Hematopoietic multipotent progenitor cell treated with erythropoietin and hydrocortisone succinate and interleukin-3 and kit ligand, for 4 days (in vitro differentiated cells): ENCODE measurements around the gene ADH4.
"Not testable (repeated sequence)": the region's sequence is repeated elsewhere in the genome, so short reads cannot be mapped to it uniquely, and the experiment has no call there.

Experiments
- DNase-seq: peaks from one replicate; pipeline ENCODE4 v3.0.0-alpha.2; 2015

ADH4 gene

DNA sequence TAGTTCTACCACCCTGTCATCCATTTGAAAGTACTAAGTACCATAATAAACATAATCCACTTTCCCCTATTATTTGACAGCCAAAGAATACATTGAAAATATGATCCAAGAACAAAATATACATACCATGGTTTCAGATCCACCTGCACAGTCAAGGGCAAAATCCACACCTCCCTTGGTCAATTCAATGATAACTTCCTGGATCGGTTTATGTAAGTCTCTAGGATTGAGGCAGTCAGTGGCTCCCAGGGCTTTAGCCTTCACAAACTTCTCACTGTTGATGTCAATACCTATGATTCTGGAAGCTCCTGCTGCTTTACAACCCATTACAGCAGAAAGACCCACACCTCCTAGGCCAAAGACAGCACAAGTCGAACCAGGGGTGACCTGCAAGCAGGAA lies 12.7 kb downstream of the ADH4 start:
- DNase-seq: no peak

DNA sequence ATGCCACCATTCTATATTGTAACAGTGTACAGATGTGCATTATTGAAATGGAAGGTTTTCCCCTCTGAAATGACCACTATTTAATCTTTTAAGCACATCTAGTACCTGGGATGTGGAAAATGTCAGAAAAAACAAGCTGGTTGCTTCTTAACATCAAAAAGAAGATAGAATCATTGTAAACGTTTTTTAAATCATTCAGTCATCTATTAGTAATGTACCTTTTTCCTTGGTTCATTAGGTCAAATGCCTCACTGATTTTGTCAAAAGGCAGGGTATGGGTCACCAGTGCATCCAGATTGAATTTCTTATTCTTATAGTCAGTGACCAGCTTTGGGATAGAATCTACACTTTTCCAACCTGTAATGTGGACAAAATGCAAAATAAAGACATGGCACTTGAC lies 17.7 kb downstream of the ADH4 start:
- no peak for DNase-seq

GRCh38 chr4:99121008-99121407 lies 23.1 kb downstream of the ADH4 start:
- DNase-seq: no peak

GRCh38 chr4:99120501-99120900 lies 23.6 kb downstream of the ADH4 start:
- DNase-seq: no peak

DNA sequence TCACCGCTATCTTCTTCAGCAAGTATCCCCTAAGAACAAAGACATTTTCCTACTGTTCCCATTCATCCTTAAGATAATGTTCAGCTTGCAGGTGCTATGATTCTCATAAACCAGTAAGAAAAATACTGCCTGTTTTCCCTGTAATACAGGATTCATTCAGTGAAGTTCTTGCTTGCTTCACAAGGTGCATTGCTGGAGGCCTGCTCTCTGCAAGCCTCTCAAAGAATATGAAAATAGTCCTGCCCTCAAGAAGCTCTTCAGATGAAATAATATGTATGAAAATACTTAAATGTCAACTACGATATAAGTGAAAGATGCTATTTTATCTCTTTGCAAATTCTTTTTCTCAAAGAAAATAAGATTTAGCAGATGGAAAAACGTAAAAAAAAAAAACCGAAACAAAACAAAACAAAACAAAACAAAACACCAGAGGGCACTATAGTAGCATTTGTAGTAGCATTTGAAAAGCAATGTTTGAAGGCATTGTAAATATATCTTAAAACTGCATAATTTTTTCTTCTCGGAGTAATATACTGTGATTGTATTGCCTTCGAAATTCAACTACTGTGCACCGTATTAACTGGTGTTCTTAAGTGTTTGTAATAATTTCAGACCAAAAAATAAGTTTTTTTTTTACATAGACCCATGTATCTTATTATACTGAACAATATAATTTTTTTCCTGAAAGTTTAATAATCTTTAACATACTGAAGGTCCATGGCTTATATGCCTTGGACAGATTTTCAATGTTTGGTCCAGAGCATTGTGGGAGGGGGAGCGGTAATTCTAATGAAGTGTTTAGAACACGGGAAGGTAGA lies 26.0 kb downstream of the ADH4 start:
- DNase-seq: peak; percentile 61

DNA sequence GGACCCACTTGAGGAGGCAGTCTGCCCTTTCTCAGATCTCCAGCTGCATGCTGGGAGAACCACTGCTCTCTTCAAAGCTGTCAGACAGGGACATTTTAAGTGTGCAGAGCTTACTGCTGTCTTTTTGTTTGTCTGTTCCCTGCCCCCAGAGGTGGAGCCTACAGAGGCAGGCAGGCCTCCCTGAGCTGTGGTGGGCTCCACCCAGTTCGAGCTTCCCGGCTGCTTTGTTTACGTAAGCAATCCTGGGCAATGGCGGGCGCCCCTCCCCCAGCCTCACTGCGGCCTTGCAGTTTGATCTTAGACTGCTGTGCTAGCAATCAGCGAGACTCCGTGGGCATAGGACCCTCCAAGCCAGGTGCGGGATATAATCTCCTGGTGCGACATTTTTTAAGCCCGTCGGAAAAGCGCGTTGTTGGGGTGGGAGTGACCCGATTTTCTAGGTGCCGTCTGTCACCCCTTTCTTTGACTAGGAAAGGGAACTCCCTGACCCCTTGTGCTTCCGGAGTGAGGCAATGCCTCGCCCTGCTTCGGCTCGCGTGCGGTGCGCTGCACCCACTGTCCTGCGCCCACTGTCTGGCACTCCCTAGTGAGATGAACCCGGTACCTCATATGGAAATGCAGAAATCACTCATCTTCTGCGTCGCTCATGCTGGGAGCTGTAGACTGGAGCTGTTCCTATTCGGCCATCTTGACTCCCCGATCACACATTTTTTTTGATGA lies 26.8 kb downstream of the ADH4 start:
- not testable (repeated sequence) for DNase-seq

GRCh38 chr4:99109286-99109685 lies 34.8 kb downstream of the ADH4 start:
- not testable (repeated sequence) for DNase-seq

- DNase-seq: no peak
These were observed 39.9 kb downstream of the ADH4 start for GRCh38 chr4:99104153-99104552.

- no peak for DNase-seq
These were observed 40.9 kb downstream of the ADH4 start for GRCh38 chr4:99103166-99103565.

- DNase-seq: no peak
These were observed 41.5 kb downstream of the ADH4 start for GRCh38 chr4:99102634-99103033.

DNA sequence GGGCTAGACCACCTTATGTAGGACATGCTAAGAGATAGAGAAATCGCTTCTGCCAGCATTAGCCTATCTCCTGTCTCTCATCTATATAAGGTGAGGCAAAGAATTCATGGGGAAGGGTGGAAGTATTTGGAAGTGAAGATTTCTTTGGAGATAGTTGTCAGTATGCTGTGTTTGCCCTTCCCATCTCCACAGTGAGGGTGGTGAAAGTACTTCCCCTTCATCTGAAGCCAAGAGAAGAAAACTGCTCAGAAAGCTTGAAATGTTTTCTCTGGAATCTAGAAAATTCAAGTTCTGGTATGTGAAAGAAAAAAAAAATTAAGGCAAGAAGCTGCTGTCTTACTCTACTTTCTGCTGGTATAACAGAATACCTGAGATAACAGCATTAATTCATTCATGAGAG lies 43.2 kb downstream of the ADH4 start:
- DNase-seq: no peak

- DNase-seq: not testable (repeated sequence)
These were observed 44.3 kb downstream of the ADH4 start for GRCh38 chr4:99099814-99100213.

DNA sequence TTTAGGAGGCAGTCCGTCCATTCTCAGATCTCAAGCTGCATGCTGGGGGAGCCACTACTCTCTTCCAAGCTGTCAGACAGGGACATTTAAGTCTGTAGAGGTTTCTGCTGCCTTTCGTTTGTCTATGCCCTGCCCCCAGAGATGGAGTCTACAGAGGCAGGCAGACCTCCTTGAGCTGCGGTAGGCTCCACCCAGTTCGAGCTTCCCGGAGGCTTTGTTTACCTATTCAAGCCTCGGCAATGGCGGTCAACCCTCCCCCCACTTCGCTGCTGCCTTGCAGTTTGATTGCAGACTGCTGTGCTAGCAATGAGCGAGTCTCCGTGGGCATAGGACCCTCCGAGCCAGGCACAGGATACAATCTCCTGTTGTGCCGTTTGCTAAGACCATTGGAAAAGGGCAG lies 44.8 kb downstream of the ADH4 start:
- DNase-seq: no peak

GRCh38 chr4:99091841-99092240 lies 52.3 kb downstream of the ADH4 start:
- not testable (repeated sequence) for DNase-seq

DNA sequence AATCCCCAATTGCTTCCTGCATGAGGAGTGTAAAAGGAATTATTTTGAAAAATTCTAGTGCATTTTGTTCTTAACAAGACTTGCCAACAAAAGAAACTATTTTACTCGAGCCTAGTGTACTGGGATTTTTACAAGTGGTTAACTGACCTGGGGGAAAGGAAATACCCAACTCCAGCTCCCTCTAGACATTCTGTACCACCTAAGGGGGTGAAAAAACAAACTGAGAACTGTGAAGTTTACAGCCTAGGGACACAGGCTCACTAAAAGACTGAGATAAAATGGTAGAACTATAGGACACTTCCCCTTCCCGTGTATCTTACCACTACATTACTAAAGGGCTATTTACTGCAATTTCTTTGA lies 52.9 kb downstream of the ADH4 start:
- DNase-seq: no peak

DNA sequence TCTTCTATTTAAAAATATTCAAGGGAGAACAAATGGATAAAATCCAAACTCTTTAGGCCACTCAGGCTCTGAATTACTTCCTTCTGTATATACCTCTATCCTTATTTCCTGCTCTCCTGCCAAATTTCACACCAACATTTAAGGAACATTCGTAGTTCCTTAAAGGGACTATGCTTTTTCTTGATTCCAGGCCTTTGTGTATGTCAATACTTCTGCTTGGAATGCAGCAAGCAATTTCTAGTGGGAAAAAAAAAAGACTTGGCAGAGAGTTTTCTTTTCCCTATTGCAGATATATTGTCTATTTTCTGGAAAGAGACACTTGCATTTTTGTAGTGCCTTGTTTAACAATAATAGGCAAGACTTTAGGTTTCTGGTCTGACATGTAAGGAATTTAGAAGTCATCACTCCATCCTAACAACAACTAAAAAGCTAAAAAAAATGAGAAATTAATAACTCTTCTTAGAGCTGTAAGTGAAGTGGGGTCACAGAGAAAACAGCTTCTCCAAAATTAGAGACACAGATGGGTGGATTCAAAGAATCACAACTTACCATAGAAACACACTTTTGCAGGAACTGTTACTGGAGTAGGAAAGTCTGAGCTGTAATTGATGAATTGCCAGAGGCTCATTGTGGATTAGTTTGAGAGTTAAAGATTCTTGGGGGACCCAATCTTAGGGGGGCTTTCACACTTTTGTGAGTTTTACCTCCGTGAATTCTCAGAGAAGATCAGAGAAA lies 53.4 kb downstream of the ADH4 start:
- no peak for DNase-seq

DNA sequence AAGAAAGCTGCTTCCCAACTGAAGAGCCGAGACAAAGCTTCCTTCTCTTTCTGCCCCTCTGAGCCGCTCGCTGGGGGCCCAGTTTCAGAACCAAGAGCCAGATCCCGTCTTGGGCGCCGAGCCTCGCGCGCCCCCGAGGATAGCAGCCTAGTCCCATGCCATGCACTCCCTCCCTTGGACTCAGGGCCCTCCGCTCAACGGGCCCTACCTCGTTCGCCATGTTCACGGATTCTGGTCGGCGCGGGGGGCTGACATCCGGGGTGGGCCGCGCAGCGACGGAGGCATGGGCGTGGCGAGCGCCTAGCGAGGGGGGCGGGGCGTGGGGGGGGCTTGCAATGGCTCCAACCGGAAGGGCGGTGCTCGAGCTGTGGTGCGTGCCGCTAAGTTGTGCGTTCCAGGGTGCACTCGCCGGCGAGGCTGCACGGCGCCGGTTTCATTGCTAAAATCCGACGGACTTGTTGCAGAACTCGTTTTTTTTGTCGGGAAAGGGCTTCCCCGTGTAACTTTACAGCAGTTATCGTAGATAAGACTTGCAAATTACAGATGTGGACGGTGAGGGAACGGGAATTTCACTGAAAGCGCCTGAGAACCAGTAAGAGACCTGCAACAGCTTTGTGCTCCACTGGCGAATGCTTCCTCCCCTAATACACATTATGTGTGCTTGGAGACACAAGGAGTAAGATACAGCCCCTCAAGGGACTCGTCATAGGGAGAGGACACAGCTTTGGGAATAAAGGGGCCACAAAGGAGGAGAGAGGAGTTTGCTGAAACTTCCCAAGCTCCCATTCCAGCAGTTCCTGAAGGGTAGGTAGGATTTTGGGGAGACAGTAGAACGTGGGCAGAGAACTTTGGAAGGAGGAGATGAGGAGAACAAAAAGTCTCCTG lies 55.4 kb downstream of the ADH4 start, which contains the start of gene ADH5:
ADH5 (minus strand) TSS at position 308 of the 885 bp plus-strand sequence; CDS start at position 220, 88 bp downstream.
- peak; percentile 95 for DNase-seq

GRCh38 chr4:99088023-99088449 lies 56.1 kb downstream of the ADH4 start:
- peak; percentile 75 for DNase-seq

DNA sequence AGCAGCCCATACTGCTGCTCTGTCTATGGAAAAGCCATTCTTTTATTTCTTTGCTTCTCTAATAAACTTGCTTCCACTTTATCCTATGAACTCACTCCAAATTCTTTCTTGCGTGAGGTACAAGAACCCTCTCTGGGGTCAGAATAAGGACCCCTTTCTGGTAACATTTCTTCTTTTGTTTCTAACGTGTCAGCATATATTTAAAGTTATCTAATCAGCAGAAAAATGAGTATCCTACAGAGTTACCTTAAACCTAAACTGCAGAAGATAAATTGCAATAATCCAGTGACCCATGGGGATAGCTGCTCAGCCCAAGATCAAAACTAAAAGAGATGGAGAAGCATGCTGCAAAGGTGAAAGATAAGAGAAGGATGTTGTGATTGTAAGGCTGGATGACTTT lies 59.5 kb downstream of the ADH4 start:
- DNase-seq: no peak

DNA sequence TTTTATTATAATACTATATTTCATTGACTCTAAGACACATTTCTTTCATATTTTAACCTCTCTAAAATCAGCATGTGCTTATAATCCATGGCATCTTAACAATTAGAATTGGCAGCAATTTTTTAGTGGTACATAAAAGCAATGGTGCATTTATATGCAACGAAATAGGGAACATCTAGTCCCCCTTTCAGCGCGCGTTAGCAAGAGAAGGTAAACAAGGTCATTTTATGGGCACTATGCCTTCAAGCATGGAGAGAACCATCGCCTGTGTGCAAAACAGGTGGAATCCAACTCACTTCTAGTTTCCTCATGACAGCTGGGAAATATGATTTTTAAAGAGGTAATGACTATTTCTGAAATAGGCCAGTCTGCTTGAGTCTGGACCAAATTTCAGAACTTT lies 61.9 kb downstream of the ADH4 start:
- no peak for DNase-seq

GRCh38 chr4:99080869-99081268 lies 63.2 kb downstream of the ADH4 start:
- not testable (repeated sequence) for DNase-seq

DNA sequence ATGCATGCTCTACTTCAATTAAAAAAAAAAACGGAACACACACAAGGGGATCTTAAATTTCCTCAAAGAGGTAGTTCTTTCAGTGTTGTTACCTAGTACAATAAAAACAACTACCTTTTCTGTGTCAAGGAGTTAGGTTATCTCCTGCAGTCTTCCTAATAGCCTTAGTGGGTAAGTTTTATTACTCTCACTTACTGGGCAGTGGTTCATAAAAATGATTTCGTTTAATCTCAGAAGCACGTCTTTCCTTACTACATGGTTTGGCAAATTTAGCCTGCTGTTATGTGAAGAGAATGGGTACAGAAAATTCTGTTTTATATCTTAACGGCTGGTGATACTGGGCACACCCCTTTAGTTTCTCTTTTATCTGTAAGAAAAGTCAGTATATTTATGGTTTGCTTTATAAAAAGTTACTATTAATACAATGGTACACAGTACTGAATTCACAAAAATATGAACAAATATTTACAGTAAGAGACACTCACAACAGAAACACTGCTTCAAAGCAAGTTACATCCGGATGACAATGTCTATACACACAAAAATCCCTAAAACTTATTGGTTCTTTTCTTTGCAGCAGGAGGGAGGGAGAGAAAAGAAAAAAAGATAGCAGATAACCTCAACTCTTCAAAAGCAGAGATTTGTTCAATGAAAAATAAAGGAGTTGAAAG lies 64.3 kb downstream of the ADH4 start:
- no peak for DNase-seq
